Cardiac fibroblast (primary cell): Measurements from ENCODE around the gene GNB1.
A peak's percentile ranks its signal among the peaks of the same experiment; 100 is the strongest.

ENCODE experiments used
- DNase-seq, 2 donors: peaks; one replicate each; pipeline versions ENCODE4 v3.0.0 to v3.0.0-alpha.2; 2010; ENCODE audit warnings: low read depth in 2 of 2
- H3K4me3 ChIP-seq, 2 donors: replicated peaks in 1 of 2; 1 replicate in 1 of 2; 2 replicates in 1 of 2; pipeline ENCODE4 v1.5.1; 2011; ENCODE audit warnings: low read depth in 2 of 2, low read length in 2 of 2, mild to moderate bottlenecking in 2 of 2, moderate library complexity in 1 of 2
- TF ChIP-seq, protein P1 (sequence below): IDR thresholded peaks from one replicate; pipeline ENCODE4 v1.5.1; 2011; ENCODE audit warnings: low read depth, mild to moderate bottlenecking, low read length, inconsistent platforms

GNB1 gene

GRCh38 chr1:1780598-1781525 lies 110.0 kb downstream of the GNB1 start:
- TF ChIP-seq, protein P1, sequence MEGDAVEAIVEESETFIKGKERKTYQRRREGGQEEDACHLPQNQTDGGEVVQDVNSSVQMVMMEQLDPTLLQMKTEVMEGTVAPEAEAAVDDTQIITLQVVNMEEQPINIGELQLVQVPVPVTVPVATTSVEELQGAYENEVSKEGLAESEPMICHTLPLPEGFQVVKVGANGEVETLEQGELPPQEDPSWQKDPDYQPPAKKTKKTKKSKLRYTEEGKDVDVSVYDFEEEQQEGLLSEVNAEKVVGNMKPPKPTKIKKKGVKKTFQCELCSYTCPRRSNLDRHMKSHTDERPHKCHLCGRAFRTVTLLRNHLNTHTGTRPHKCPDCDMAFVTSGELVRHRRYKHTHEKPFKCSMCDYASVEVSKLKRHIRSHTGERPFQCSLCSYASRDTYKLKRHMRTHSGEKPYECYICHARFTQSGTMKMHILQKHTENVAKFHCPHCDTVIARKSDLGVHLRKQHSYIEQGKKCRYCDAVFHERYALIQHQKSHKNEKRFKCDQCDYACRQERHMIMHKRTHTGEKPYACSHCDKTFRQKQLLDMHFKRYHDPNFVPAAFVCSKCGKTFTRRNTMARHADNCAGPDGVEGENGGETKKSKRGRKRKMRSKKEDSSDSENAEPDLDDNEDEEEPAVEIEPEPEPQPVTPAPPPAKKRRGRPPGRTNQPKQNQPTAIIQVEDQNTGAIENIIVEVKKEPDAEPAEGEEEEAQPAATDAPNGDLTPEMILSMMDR, result no peak
- no peak overlapping the region for H3K4me3 ChIP-seq
- DNase-seq, result no peak

- DNase-seq, result peak; percentile 78 to 82
- H3K4me3 ChIP-seq, result no peak overlapping the region
- TF ChIP-seq, protein P1, result no peak
These were observed 110.9 kb downstream of the GNB1 start for GRCh38 chr1:1779691-1780597.

- no peak overlapping the region for H3K4me3 ChIP-seq
- TF ChIP-seq, protein P1, result no peak
- DNase-seq, result no peak
These were observed 111.6 kb downstream of the GNB1 start for GRCh38 chr1:1779320-1779675.

GRCh38 chr1:1778663-1779319 lies 112.1 kb downstream of the GNB1 start:
- peak overlapping the region; percentile 34 to 85 for H3K4me3 ChIP-seq
- DNase-seq, result no peak
- TF ChIP-seq, protein P1, result no peak

GRCh38 chr1:1777950-1778662 lies 112.8 kb downstream of the GNB1 start, which contains the start of gene NADK:
Gene NADK (minus strand): TSS chr1:1778470. CDS start chr1:1765406, 13,064 bp downstream.
- DNase-seq, result peak; percentile 34 to 63

More at GRCh38 chr1:1777950-1778662, 112.8 kb downstream of the GNB1 start, which contains the start of gene NADK:
- TF ChIP-seq, protein P1, result no peak
- H3K4me3 ChIP-seq, result peak within 1 kb of the TSS; percentile 59 to 85
